CD4-positive, alpha-beta T cell (primary cell): ENCODE measurements around the gene ARID3A. TPM values are rescaled to one million over a fixed set of nuclear protein-coding genes. Genes with fewer than 3 reads are reported as not detected.
A peak's percentile ranks its signal among the peaks of the same experiment; 100 is the strongest.

Experiments used
- ATAC-seq: fragments of 200-7000 bp; cut with Tn5 transposase; one replicate; pipeline ENCODE4 v1.10.0; 2022; ENCODE audit warnings: mild to moderate bottlenecking; ENCODE audit not compliant: poor library complexity
- CTCF ChIA-PET: fragments of 350-600 bp; sonication (Branson Sonifier 250); formaldehyde crosslinking; loops from one replicate; lab custom pipeline; 2021; ENCODE audit warnings: antibody characterized with exemption, inconsistent platforms; lab: Charles Lee
- POLR2A ChIA-PET: fragments of 350-600 bp; sonication (Branson Sonifier 250); formaldehyde crosslinking; loops from one replicate; lab custom pipeline; 2021; ENCODE audit warnings: antibody characterized with exemption, inconsistent platforms; lab: Charles Lee
- DNase-seq, 14 experiments: peaks; one replicate each; pipeline ENCODE4 v3.0.0-alpha.2; 2013 to 2020; ENCODE audit warnings: mixed read lengths in 2 of 14
- H3K27ac ChIP-seq, 2 donors: one replicate each; pipeline versions ENCODE4 v1.5.1 to v1.7.0; 2013; ENCODE audit warnings: low read length in 2 of 2, low read depth in 1 of 2, mild to moderate bottlenecking in 1 of 2
- H3K27me3 ChIP-seq, 2 experiments: 1 replicate in 1 of 2; 2 replicates in 1 of 2; pipeline versions ENCODE4 v1.6.1 to v1.7.0; 2013; ENCODE audit warnings: low read length in 2 of 2, control low read depth in 1 of 2, mild to moderate bottlenecking in 1 of 2, moderate library complexity in 1 of 2; ENCODE audit not compliant: insufficient read depth in 2 of 2, control insufficient read depth in 1 of 2
- H3K36me3 ChIP-seq: one replicate; pipeline ENCODE4 v1.6.1; 2013; ENCODE audit warnings: low read length, control low read depth; ENCODE audit not compliant: insufficient read depth
- H3K4me1 ChIP-seq: one replicate; pipeline ENCODE4 v1.6.1; 2013; ENCODE audit warnings: low read length, control low read depth; ENCODE audit not compliant: insufficient read depth
- H3K4me3 ChIP-seq: one replicate; pipeline ENCODE4 v1.5.1; 2013; ENCODE audit warnings: mild to moderate bottlenecking, low read length, moderate library complexity
- H3K9me3 ChIP-seq, 2 experiments: 1 replicate in 1 of 2; 2 replicates in 1 of 2; pipeline versions ENCODE4 v1.6.1 to v1.7.0; 2013; ENCODE audit warnings: low read length in 2 of 2, mild to moderate bottlenecking in 2 of 2, control low read depth in 1 of 2, moderate library complexity in 1 of 2; ENCODE audit not compliant: control insufficient read depth in 1 of 2, insufficient read depth in 1 of 2
- H3K27ac Mint-ChIP-seq: one replicate; pipeline ENCODE4 v1.8.0; 2020; ENCODE audit warnings: mixed read lengths
- H3K27me3 Mint-ChIP-seq: one replicate; pipeline ENCODE4 v1.8.0; 2021; ENCODE audit warnings: mixed read lengths
- H3K36me3 Mint-ChIP-seq: one replicate; pipeline ENCODE4 v1.8.0; 2021; ENCODE audit warnings: low read depth, mixed read lengths
- H3K4me1 Mint-ChIP-seq: one replicate; pipeline ENCODE4 v1.8.0; 2021; ENCODE audit warnings: low read depth, mixed read lengths
- H3K4me3 Mint-ChIP-seq: one replicate; pipeline ENCODE4 v1.8.0; 2020; ENCODE audit warnings: mild to moderate bottlenecking, mixed read lengths
- H3K9me3 Mint-ChIP-seq: one replicate; pipeline ENCODE4 v1.8.0; 2020; ENCODE audit warnings: mixed read lengths
- CTCF ChIP-seq: fragments of 200-600 bp; IDR thresholded peaks from one replicate; pipeline ENCODE4 v1.8.0; 2022; ENCODE audit warnings: antibody characterized with exemption, mild to moderate bottlenecking
- intact Hi-C, 2 experiments: fragments of 100-400 bp; cut with DNase I in 1 of 2; cut with micrococcal nuclease in 1 of 2; formaldehyde crosslinking; loops; one replicate each; pipeline versions ENCODE4 v1.15.1 to v1.9.0; 2023 to 2025; cut with DNase I, micrococcal nuclease
- total RNA-seq, 174 experiments: library from RNA in 2 of 174; stranded (reverse) in 2 of 174; gene quantifications; one replicate each; pipeline ENCODE4 v1.2.3 and lab custom pipeline; 2021 to 2026

ARID3A gene
- total RNA-seq, 2 experiments from 2014 or later = 3.7 to 4.1 TPM

- H3K4me1 Mint-ChIP-seq = peaks cover 13% of the 10 kb centered on the region
- peaks cover 27 to 41% of the 10 kb centered on the region in 2 experiments for H3K27me3 ChIP-seq
- H3K4me3 Mint-ChIP-seq = peak overlapping the region; percentile 83
- CTCF ChIA-PET = interaction anchor here (1.2 to 1.6 kb wide), 3 partner anchors 14 to 248 kb away, joined by 3 to 4 read pairs (median 3); no protein-coding TSS in a partner anchor
- peaks cover 0 to 6% of the 10 kb centered on the region in 2 experiments for H3K9me3 ChIP-seq
- H3K4me1 ChIP-seq = peaks cover 28% of the 10 kb centered on the region
- TF ChIP-seq CTCF = no peak
- H3K4me3 ChIP-seq = peak overlapping the region; percentile 46
- H3K36me3 Mint-ChIP-seq = peaks cover 16% of the 10 kb centered on the region
- peaks cover 20% of the 10 kb centered on the region for H3K36me3 ChIP-seq
- H3K9me3 Mint-ChIP-seq = no peaks in the 10 kb centered on the region
- intact Hi-C loops = no loop called here
- DNase-seq (peak; percentile 44 to 94 (median 78)), ATAC-seq (peak; percentile 80)
- H3K27ac ChIP-seq = no peak overlapping the region
- POLR2A ChIA-PET = interaction anchor here (0.6 to 1.6 kb wide), 12 partner anchors 8 to 133 kb away, joined by 3 to 7 read pairs (median 4); partner anchors contain the start of genes ABCA7, ARHGAP45, RNU6-2 and WDR18
- H3K27me3 Mint-ChIP-seq = peaks cover 29% of the 10 kb centered on the region
- H3K27ac Mint-ChIP-seq = peak overlapping the region; percentile 97
Measured at GRCh38 chr19:996051-996838, 70.4 kb downstream of the ARID3A start.

- no peak for DNase-seq
- Mint-ChIP-seq H3K4me1 (peaks cover 13% of the 10 kb centered on the region), H3K27ac (no peak overlapping the region), H3K36me3 (peaks cover 12% of the 10 kb centered on the region), H3K9me3 (no peaks in the 10 kb centered on the region), H3K27me3 (peaks cover 31% of the 10 kb centered on the region), H3K4me3 (no peak overlapping the region)
- Histone ChIP-seq H3K36me3 (peaks cover 9% of the 10 kb centered on the region), H3K27me3 (peaks cover 30 to 48% of the 10 kb centered on the region in 2 experiments), H3K4me3 (no peak overlapping the region), H3K9me3 (peaks cover 0 to 11% of the 10 kb centered on the region in 2 experiments), H3K4me1 (peaks cover 35% of the 10 kb centered on the region), H3K27ac (no peak overlapping the region)
- no peak for TF ChIP-seq CTCF
- ChIA-PET CTCF (interaction anchor here (0.6 to 1.3 kb wide), 2 partner anchors 67 to 187 kb away, joined by 3 read pairs; no protein-coding TSS in a partner anchor), POLR2A (interaction anchor here (1.0 to 1.6 kb wide), 2 partner anchors 14 to 78 kb away, joined by 3 to 6 read pairs; partner anchors contain the start of gene WDR18)
- intact Hi-C loops = no loop called here
- no peak for ATAC-seq
Measured at GRCh38 chr19:998064-998463, 72.2 kb downstream of the ARID3A start.

- H3K4me3 Mint-ChIP-seq = peak overlapping the region; percentile 46
- ChIA-PET POLR2A (no interaction called here), CTCF (no interaction called here)
- peaks cover 6% of the 10 kb centered on the region for H3K36me3 Mint-ChIP-seq
- peaks cover 0 to 11% of the 10 kb centered on the region in 2 experiments for H3K9me3 ChIP-seq
- peaks cover 13% of the 10 kb centered on the region for H3K4me1 Mint-ChIP-seq
- no peak overlapping the region for H3K4me3 ChIP-seq
- DNase-seq = no peak
- H3K27me3 ChIP-seq = peaks cover 30 to 48% of the 10 kb centered on the region in 2 experiments
- peaks cover 35% of the 10 kb centered on the region for H3K4me1 ChIP-seq
- no peaks in the 10 kb centered on the region for H3K9me3 Mint-ChIP-seq
- intact Hi-C loops = no loop called here
- H3K27ac ChIP-seq = no peak overlapping the region
- peaks cover 31% of the 10 kb centered on the region for H3K27me3 Mint-ChIP-seq
- H3K36me3 ChIP-seq = peaks cover 2% of the 10 kb centered on the region
- no peak overlapping the region for H3K27ac Mint-ChIP-seq
- no peak for TF ChIP-seq CTCF
- no peak for ATAC-seq
Measured at GRCh38 chr19:999379-999719, 73.5 kb downstream of the ARID3A start.
